HepG2 (cell line): ENCODE measurements around the gene TFF2. TPM values are rescaled to one million over a fixed set of nuclear protein-coding genes. Genes with fewer than 3 reads are reported as not detected.
A peak's percentile ranks its signal among the peaks of the same experiment; 100 is the strongest.

Experiments used
- ATAC-seq: fragments of 200-7000 bp; cut with Tn5 transposase; 3 replicates; pipeline ENCODE4 v1.9.1; 2020; ENCODE audit warnings: mild to moderate bottlenecking, moderate library complexity
- BruUV-seq: library from RNA; stranded (reverse); fragments of 400-500 nt; replicated peaks from 2 replicates; lab custom pipeline; 2021; lab: Mats Ljungman, UMichigan
- CTCF ChIA-PET: fragments of 300-600 bp; formaldehyde crosslinking; extraction: SDS; loops from one replicate; lab custom pipeline; 2021; ENCODE audit warnings: low total read pairs, inconsistent platforms, low intra/inter-chr PET ratio; lab: Yijun Ruan, JAX
- POLR2A ChIA-PET: fragments of 350-600 bp; sonication (Branson Sonifier 250); formaldehyde crosslinking; loops from one replicate; lab custom pipeline; 2020; ENCODE audit warnings: antibody characterized with exemption, inconsistent platforms; lab: Yijun Ruan, JAX
- DNase-seq: peaks from one replicate; pipeline ENCODE4 v3.0.0-alpha.2; 2015; ENCODE audit warnings: low spot score
- FAIRE-seq: peaks from 3 replicates; lab custom pipeline; 2011; peaks lifted over from hg19 to GRCh38; lab: Jason Lieb, UNC
- H2AFZ ChIP-seq: one replicate; pipeline ENCODE4 v1.6.1; 2011; ENCODE audit warnings: low read length, inconsistent platforms
- H3K27ac ChIP-seq: fragments of 300-600 bp; 3 replicates; pipeline ENCODE4 v1.8.0; 2011; ENCODE audit warnings: mixed run types, mild to moderate bottlenecking, mixed read lengths, low read length, inconsistent platforms; ENCODE audit not compliant: insufficient read depth; ENCODE audit errors: extremely low read length
- H3K27me3 ChIP-seq, 2 experiments: fragments of 200-600 bp in 1 of 2; 2 replicates in 1 of 2; 3 replicates in 1 of 2; pipeline versions ENCODE4 v1.6.0 to v1.8.0; 2011; ENCODE audit warnings: low read length in 2 of 2, mild to moderate bottlenecking in 2 of 2, moderate library complexity in 2 of 2, inconsistent platforms in 1 of 2; ENCODE audit not compliant: insufficient read depth in 2 of 2, control insufficient read depth in 1 of 2
- H3K36me3 ChIP-seq, 2 experiments: fragments of 200-600 bp in 1 of 2; replicated peaks in 1 of 2; 2 replicates in 1 of 2; 3 replicates in 1 of 2; pipeline versions ENCODE4 v1.5.1 to v1.8.0; 2011; ENCODE audit warnings: low read length in 2 of 2, inconsistent platforms in 1 of 2; ENCODE audit not compliant: insufficient read depth in 2 of 2, control insufficient read depth in 1 of 2
- H3K4me1 ChIP-seq: 2 replicates; pipeline ENCODE4 v1.5.1; 2012; ENCODE audit warnings: low read length, inconsistent platforms; ENCODE audit not compliant: insufficient read depth
- H3K4me2 ChIP-seq: 2 replicates; pipeline ENCODE4 v1.6.0; 2011; ENCODE audit warnings: low read depth, low read length, inconsistent platforms
- H3K4me3 ChIP-seq, 3 experiments: fragments of 200-600 bp in 1 of 3; sonication (generic), shearing (Covaris generic) in 1 of 3; replicated peaks in 1 of 3; 2 replicates each; pipeline ENCODE4 v1.5.1; 2011 to 2016; ENCODE audit warnings: low read length in 3 of 3, inconsistent platforms in 2 of 3, low read depth in 2 of 3, mild to moderate bottlenecking in 2 of 3, control low read depth in 1 of 3, mixed read lengths in 1 of 3; ENCODE audit not compliant: insufficient read depth in 1 of 3
- H3K79me2 ChIP-seq: one replicate; pipeline ENCODE4 v1.6.1; 2011; ENCODE audit warnings: low read length, inconsistent platforms; ENCODE audit not compliant: insufficient read depth
- H3K9ac ChIP-seq: 2 replicates; pipeline ENCODE4 v1.6.0; 2011; ENCODE audit warnings: mild to moderate bottlenecking, low read depth, low read length, inconsistent platforms; ENCODE audit not compliant: insufficient read depth
- H3K9me3 ChIP-seq: 2 replicates; pipeline ENCODE4 v1.5.1; 2012; ENCODE audit warnings: mild to moderate bottlenecking, low read length
- H4K20me1 ChIP-seq: 2 replicates; pipeline ENCODE4 v1.6.0; 2011; ENCODE audit warnings: inconsistent platforms, mild to moderate bottlenecking, low read length, moderate library complexity; ENCODE audit not compliant: insufficient read depth
- ASH2L ChIP-seq: fragments of 300-600, 200-600 bp; sonication (generic); IDR thresholded peaks from 2 replicates; pipeline ENCODE4 v1.7.0; 2017; ENCODE audit warnings: low read depth, mild to moderate bottlenecking, moderate library complexity, mixed read lengths, low read length; ENCODE audit not compliant: insufficient read length
- MYPOP ChIP-seq: sonication (generic); formaldehyde crosslinking; IDR thresholded peaks from 2 replicates; pipeline ENCODE4 v1.8.1; 2023; ENCODE audit warnings: mild to moderate bottlenecking, moderate library complexity, missing genetic modification reagents
- NFE2 ChIP-seq: sonication (generic); formaldehyde crosslinking; IDR thresholded peaks from 2 replicates; pipeline ENCODE4 v1.4.0; 2020; ENCODE audit warnings: missing genetic modification reagents
- SRY ChIP-seq: sonication (generic); formaldehyde crosslinking; IDR thresholded peaks from 2 replicates; pipeline ENCODE4 v1.8.0; 2022; ENCODE audit warnings: mild to moderate bottlenecking, missing genetic modification reagents
- TP53 ChIP-seq: sonication (generic); formaldehyde crosslinking; conservative IDR thresholded peaks from 2 replicates; pipeline ENCODE4 v1.4.0; 2020; ENCODE audit warnings: missing genetic modification reagents
- ZFP37 ChIP-seq: sonication (generic); formaldehyde crosslinking; IDR thresholded peaks from 2 replicates; pipeline ENCODE4 v1.4.0; 2020; ENCODE audit warnings: missing genetic modification reagents, borderline replicate concordance
- ZNF3 ChIP-seq: IDR thresholded peaks from 2 replicates; pipeline ENCODE4 v1.7.0; 2017; ENCODE audit warnings: inconsistent platforms
- ZNF772 ChIP-seq: sonication (generic); formaldehyde crosslinking; IDR thresholded peaks from 2 replicates; pipeline ENCODE4 v1.5.0; 2020; ENCODE audit warnings: mild to moderate bottlenecking, missing genetic modification reagents
- WGBS: methylation state at CpG from one replicate; pipeline ENCODE4 v1.1.6; 2017; ENCODE audit warnings: low lambda C conversion rate; 5-methylcytosine and 5-hydroxymethylcytosine counted together
- in situ Hi-C: cut with HindIII; loops from 2 replicates; pipeline ENCODE4 v1.10.0; 2017; ENCODE audit warnings: low pct_unique_long_range_greater_than_20kb; ENCODE audit not compliant: extremely low pct_ligation_motif_present
- intact Hi-C: fragments of 100-400 bp; cut with micrococcal nuclease; formaldehyde crosslinking; loops from one replicate; pipeline ENCODE4 v1.10.0; 2022; ENCODE audit not compliant: unreplicated experiment
- polyA plus RNA-seq, 8 experiments: library from polyadenylated mRNA; depleted of rRNA in 3 of 8; stranded (reverse) in 7 of 8; unstranded in 1 of 8; fragments of >200 nt; fragmentation: Illumina TruSeq in 4 of 8; extraction: Trizol in 4 of 8; gene quantifications; 2 replicates each; pipeline versions ENCODE4 v1.2.1 to v1.2.3, GENCODE V29; 2011 to 2016; ENCODE audit warnings: low read depth in 4 of 8, missing spikeins in 1 of 8, mixed read lengths in 1 of 8; ENCODE audit not compliant: insufficient read depth in 1 of 8
- total RNA-seq, 5 experiments: library from RNA; depleted of rRNA; stranded (reverse); fragments of >200 nt; fragmentation: Illumina TruSeq; extraction: Trizol; gene quantifications; 2 replicates each; pipeline ENCODE4 v1.2.3, GENCODE V29; 2016; ENCODE audit warnings: low read depth in 1 of 5
- TF ChIP-seq, protein P1 (sequence below): sonication (generic); IDR thresholded peaks from 2 replicates; pipeline ENCODE4 v1.6.1; 2016; ENCODE audit warnings: low read depth, borderline replicate concordance
- TF ChIP-seq, protein P2 (sequence below): sonication (generic); formaldehyde crosslinking; IDR thresholded peaks from 2 replicates; pipeline ENCODE4 v1.4.0; 2020; ENCODE audit warnings: missing genetic modification reagents, borderline replicate concordance
- TF ChIP-seq, protein P3 (sequence below): sonication (generic); formaldehyde crosslinking; IDR thresholded peaks from 2 replicates; pipeline ENCODE4 v1.5.0; 2020; ENCODE audit warnings: mild to moderate bottlenecking, missing genetic modification reagents, borderline replicate concordance
- TF ChIP-seq, protein P4 (sequence below): sonication (generic); formaldehyde crosslinking; IDR thresholded peaks from 2 replicates; pipeline ENCODE4 v1.5.1; 2020; ENCODE audit warnings: missing genetic modification reagents, mild to moderate bottlenecking, borderline replicate concordance

Gene TFF2
- total and polyA plus RNA-seq, 2 of the 13 experiments (the other 11 are each of a cell fraction or from before 2014, with no cell fraction given), result 1.5 TPM; not detected in 1

DNA sequence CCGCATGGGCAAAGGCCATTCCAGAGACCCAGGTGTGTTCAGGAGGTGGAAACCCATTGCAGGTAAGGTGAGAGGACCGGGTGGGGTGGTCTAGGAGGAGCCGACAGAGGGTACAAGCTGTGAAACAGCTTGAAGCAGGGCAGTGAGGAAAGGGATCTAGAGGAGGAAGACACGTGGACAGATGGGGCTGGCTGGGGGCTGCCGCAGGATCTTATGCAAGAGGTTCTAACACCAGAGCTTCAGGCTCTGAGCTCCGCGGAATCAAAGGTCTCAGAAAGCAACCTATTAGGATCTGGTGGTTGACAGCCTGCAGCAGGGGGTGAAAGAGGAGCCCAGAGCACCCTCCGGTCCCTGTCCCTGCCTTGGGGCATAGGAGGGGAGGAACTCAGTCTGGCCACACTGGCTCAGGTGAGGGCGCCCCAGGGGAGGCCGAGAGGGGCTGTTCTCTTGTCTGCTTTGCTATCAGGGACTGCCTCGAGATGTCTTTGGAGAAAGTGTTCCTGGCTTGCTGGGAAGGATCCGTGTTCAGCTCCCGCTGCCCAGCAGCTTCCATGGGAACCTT lies 13.6 kb upstream of the TFF2 start:
- H3K4me1 ChIP-seq, result peaks cover 40% of the 10 kb centered on the region
- peaks cover 0 to 17% of the 10 kb centered on the region in 2 experiments; a peak in 1 of 5 replicates for H3K27me3 ChIP-seq
- no peak overlapping the region for H3K27ac ChIP-seq
- no peaks in the 10 kb centered on the region for H3K36me3 ChIP-seq
- no peaks in the 10 kb centered on the region for H3K9me3 ChIP-seq
- intact Hi-C loops, result no loop called here
- DNase-seq (no peak), FAIRE-seq (no peak)
- no peaks in the 10 kb centered on the region for H3K79me2 ChIP-seq
- in situ Hi-C loops, result no loop called here
- no TSS peak for BruUV-seq
- no peak overlapping the region for H2AFZ ChIP-seq
- TF ChIP-seq NFE2 (CRISPR knock-in tag), result no peak
- TF ChIP-seq SRY, result no peak
- TF ChIP-seq, protein P1, sequence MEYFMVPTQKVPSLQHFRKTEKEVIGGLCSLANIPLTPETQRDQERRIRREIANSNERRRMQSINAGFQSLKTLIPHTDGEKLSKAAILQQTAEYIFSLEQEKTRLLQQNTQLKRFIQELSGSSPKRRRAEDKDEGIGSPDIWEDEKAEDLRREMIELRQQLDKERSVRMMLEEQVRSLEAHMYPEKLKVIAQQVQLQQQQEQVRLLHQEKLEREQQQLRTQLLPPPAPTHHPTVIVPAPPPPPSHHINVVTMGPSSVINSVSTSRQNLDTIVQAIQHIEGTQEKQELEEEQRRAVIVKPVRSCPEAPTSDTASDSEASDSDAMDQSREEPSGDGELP, result no peak
- TF ChIP-seq ZNF772 (CRISPR knock-in tag), result no peak
- TF ChIP-seq, protein P2, sequence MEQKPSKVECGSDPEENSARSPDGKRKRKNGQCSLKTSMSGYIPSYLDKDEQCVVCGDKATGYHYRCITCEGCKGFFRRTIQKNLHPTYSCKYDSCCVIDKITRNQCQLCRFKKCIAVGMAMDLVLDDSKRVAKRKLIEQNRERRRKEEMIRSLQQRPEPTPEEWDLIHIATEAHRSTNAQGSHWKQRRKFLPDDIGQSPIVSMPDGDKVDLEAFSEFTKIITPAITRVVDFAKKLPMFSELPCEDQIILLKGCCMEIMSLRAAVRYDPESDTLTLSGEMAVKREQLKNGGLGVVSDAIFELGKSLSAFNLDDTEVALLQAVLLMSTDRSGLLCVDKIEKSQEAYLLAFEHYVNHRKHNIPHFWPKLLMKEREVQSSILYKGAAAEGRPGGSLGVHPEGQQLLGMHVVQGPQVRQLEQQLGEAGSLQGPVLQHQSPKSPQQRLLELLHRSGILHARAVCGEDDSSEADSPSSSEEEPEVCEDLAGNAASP (CRISPR knock-in tag), result no peak
- TF ChIP-seq ZNF3 (CRISPR knock-in tag), result no peak
- TF ChIP-seq, protein P3, sequence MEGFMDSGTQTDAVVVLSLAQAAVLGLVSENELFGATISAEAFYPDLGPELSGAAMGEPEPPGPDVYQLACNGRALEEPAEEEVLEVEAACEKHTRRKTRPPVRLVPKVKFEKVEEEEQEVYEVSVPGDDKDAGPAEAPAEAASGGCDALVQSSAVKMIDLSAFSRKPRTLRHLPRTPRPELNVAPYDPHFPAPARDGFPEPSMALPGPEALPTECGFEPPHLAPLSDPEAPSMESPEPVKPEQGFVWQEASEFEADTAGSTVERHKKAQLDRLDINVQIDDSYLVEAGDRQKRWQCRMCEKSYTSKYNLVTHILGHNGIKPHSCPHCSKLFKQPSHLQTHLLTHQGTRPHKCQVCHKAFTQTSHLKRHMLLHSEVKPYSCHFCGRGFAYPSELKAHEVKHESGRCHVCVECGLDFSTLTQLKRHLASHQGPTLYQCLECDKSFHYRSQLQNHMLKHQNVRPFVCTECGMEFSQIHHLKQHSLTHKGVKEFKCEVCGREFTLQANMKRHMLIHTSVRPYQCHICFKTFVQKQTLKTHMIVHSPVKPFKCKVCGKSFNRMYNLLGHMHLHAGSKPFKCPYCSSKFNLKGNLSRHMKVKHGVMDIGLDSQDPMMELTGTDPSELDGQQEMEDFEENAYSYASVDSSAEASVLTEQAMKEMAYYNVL (CRISPR knock-in tag), result no peak
- TF ChIP-seq ZFP37 (CRISPR knock-in tag), result no peak
- TF ChIP-seq, protein P4, sequence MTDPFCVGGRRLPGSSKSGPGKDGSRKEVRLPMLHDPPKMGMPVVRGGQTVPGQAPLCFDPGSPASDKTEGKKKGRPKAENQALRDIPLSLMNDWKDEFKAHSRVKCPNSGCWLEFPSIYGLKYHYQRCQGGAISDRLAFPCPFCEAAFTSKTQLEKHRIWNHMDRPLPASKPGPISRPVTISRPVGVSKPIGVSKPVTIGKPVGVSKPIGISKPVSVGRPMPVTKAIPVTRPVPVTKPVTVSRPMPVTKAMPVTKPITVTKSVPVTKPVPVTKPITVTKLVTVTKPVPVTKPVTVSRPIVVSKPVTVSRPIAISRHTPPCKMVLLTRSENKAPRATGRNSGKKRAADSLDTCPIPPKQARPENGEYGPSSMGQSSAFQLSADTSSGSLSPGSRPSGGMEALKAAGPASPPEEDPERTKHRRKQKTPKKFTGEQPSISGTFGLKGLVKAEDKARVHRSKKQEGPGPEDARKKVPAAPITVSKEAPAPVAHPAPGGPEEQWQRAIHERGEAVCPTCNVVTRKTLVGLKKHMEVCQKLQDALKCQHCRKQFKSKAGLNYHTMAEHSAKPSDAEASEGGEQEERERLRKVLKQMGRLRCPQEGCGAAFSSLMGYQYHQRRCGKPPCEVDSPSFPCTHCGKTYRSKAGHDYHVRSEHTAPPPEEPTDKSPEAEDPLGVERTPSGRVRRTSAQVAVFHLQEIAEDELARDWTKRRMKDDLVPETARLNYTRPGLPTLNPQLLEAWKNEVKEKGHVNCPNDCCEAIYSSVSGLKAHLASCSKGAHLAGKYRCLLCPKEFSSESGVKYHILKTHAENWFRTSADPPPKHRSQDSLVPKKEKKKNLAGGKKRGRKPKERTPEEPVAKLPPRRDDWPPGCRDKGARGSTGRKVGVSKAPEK (CRISPR knock-in tag), result no peak
- TF ChIP-seq TP53 (CRISPR knock-in tag), result no peak
- TF ChIP-seq MYPOP (CRISPR knock-in tag), result no peak
- no peak for TF ChIP-seq ASH2L
- TF ChIP-seq, all 625 proteins: peak for 0
- Histone ChIP-seq H3K4me2 (peak overlapping the region; percentile 58; the same call in 1 of the 2 replicates), H3K4me3 (peak overlapping the region in 1 of 3 experiments; percentile 26; a peak in 1 of 6 replicates), H4K20me1 (no peaks in the 10 kb centered on the region), H3K9ac (0 out of 2 replicates have a peak overlapping the region, but pooled peaks have one; percentile 5)
- POLR2A ChIA-PET, result no interaction called here
- CTCF ChIA-PET, result no interaction called here
- peak; percentile 43; the same call in 2 of the 3 replicates for ATAC-seq
- under 1% methylated on average over 7 of the region's 13 CpGs for WGBS
